ENCODE measurements around the gene CAPN8.

The CAPN8 gene

DNA sequence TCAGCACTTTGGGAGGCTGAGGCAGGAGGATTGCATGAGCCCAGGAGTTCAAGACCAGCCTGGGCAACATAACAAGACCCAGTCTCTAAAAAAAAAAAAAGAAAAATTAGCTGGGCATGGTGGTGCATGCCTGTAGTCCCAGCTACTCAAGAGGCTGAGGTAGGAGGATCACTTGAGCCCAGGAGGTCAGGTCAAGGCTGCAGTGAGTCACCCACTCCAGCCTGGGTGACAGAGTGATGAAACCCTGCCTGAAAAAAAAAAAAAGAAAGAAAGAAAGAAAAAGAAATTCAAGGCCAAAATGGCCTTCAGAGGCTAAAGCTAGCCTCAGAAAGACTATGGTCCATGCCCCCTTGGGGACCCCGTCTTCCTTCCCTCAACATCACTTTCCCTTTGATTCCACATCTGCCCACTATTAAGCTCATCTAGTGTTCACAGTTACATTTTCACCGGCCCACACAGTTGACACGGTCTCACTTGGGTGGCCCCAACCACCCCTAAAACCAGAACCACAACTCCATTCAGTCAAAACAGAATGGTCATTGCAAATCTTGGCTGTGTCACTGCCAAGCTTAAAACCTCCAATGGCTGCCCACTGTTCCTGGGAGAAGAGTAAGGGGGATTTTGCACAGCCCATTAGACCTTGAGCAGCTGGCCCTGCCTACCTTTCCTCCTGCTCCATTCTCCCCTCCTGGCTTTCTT, 2.1 kb upstream of the CAPN8 start:
- no peaks in the 10 kb centered on the region for H3F3A ChIP-seq (ENCODE audit: control insufficient read depth, insufficient read depth)

GRCh38 chr1:223664106-223664505, 1.4 kb downstream of the CAPN8 start:
- Histone ChIP-seq H3K27ac (ENCODE audit: low read depth, low read length) (no peak overlapping the region), H3K36me3 (ENCODE audit: control insufficient read depth, low read length) (no peaks in the 10 kb centered on the region), H3K9me2 (replicated peaks; ENCODE audit: control insufficient read depth, low read length) (no peaks in the 10 kb centered on the region), H3F3A (ENCODE audit: control insufficient read depth, insufficient read depth) (no peaks in the 10 kb centered on the region), H3K4me1 (ENCODE audit: control insufficient read depth, low read length) (no peaks in the 10 kb centered on the region), H3K27me3 (ENCODE audit: control insufficient read depth, low read length) (no peaks in the 10 kb centered on the region; the same call in 1 of the 2 replicates), H4K20me1 (ENCODE audit: control insufficient read depth, insufficient read depth, low read depth, low read length) (no peaks in the 10 kb centered on the region), H3K4me3 (ENCODE audit: low read length) (no peak overlapping the region), H3K79me2 (ENCODE audit: control insufficient read depth, low read length) (no peaks in the 10 kb centered on the region), H3K9me3 (ENCODE audit: control insufficient read depth, insufficient read depth, low read length) (no peaks in the 10 kb centered on the region), H3K4me2 (ENCODE audit: low read length) (no peak overlapping the region)
- TF ChIP-seq CTCF (IDR thresholded peaks at IDR 0.05; ENCODE audit: low read depth, low read length, poor library complexity, severe bottlenecking) (no peak), EZH2phosphoT487 (IDR thresholded peaks at IDR 0.05; ENCODE audit: borderline replicate concordance, low read length) (no peak)

More for the DNA sequence above, 2.1 kb upstream of the CAPN8 start:
- H3K36me3 ChIP-seq (ENCODE audit: control insufficient read depth, low read length): no peaks in the 10 kb centered on the region
- no peak overlapping the region for H3K4me2 ChIP-seq (ENCODE audit: low read length)
- H3K4me3 ChIP-seq (ENCODE audit: low read length): no peak overlapping the region
- no peaks in the 10 kb centered on the region for H3K9me2 ChIP-seq (replicated peaks; ENCODE audit: control insufficient read depth, low read length)
- TF ChIP-seq EZH2phosphoT487 (IDR thresholded peaks at IDR 0.05; ENCODE audit: borderline replicate concordance, low read length) (no peak), CTCF (IDR thresholded peaks at IDR 0.05; ENCODE audit: low read depth, low read length, poor library complexity, severe bottlenecking) (no peak)
- no peaks in the 10 kb centered on the region for H3K9me3 ChIP-seq (ENCODE audit: control insufficient read depth, insufficient read depth, low read length)
- no peaks in the 10 kb centered on the region; the same call in 1 of the 2 replicates for H3K27me3 ChIP-seq (ENCODE audit: control insufficient read depth, low read length)
- no peaks in the 10 kb centered on the region for H4K20me1 ChIP-seq (ENCODE audit: control insufficient read depth, insufficient read depth, low read depth, low read length)
- no peak overlapping the region for H3K27ac ChIP-seq (ENCODE audit: low read depth, low read length)
- no peaks in the 10 kb centered on the region for H3K79me2 ChIP-seq (ENCODE audit: control insufficient read depth, low read length)
- no peaks in the 10 kb centered on the region for H3K4me1 ChIP-seq (ENCODE audit: control insufficient read depth, low read length)

- Histone ChIP-seq H3F3A (ENCODE audit: control insufficient read depth, insufficient read depth) (no peaks in the 10 kb centered on the region), H4K20me1 (ENCODE audit: control insufficient read depth, insufficient read depth, low read depth, low read length) (no peaks in the 10 kb centered on the region), H3K9me3 (ENCODE audit: control insufficient read depth, insufficient read depth, low read length) (no peaks in the 10 kb centered on the region), H3K4me3 (ENCODE audit: low read length) (no peak overlapping the region), H3K9me2 (replicated peaks; ENCODE audit: control insufficient read depth, low read length) (no peaks in the 10 kb centered on the region), H3K79me2 (ENCODE audit: control insufficient read depth, low read length) (no peaks in the 10 kb centered on the region), H3K4me1 (ENCODE audit: control insufficient read depth, low read length) (no peaks in the 10 kb centered on the region), H3K27me3 (ENCODE audit: control insufficient read depth, low read length) (no peaks in the 10 kb centered on the region), H3K36me3 (ENCODE audit: control insufficient read depth, low read length) (no peaks in the 10 kb centered on the region), H3K4me2 (ENCODE audit: low read length) (no peak overlapping the region), H3K27ac (ENCODE audit: low read depth, low read length) (no peak overlapping the region)
- TF ChIP-seq CTCF (IDR thresholded peaks at IDR 0.05; ENCODE audit: low read depth, low read length, poor library complexity, severe bottlenecking): no peak
- no peak for TF ChIP-seq EZH2phosphoT487 (IDR thresholded peaks at IDR 0.05; ENCODE audit: borderline replicate concordance, low read length)
These were observed 2.6 kb downstream of the CAPN8 start for GRCh38 chr1:223662943-223663342.
